ENCODE measurements around the gene TMEM181. TPM values are rescaled to one million over a fixed set of nuclear protein-coding genes. Genes with fewer than 3 reads are reported as not detected.

Gene TMEM181
- total and polyA plus RNA-seq, 2 of the 13 experiments (the other 11 are each of a cell fraction or from before 2014, with no cell fraction given) = 59.1 to 108 TPM

- TF ChIP-seq ARID4A (CRISPR knock-in tag; IDR thresholded peaks at IDR 0.05; ENCODE audit: borderline replicate concordance) (peak; percentile 98), ZNF777 (CRISPR knock-in tag; IDR thresholded peaks at IDR 0.05) (peak; percentile 87), ATRX (CRISPR knock-in tag; IDR thresholded peaks at IDR 0.05; ENCODE audit: borderline replicate concordance) (no peak), PBX3 (CRISPR knock-in tag; IDR thresholded peaks at IDR 0.05; ENCODE audit: borderline replicate concordance) (peak; percentile 92; the same call in 1 of the 2 replicates), HMGXB4 (CRISPR knock-in tag; IDR thresholded peaks at IDR 0.05; ENCODE audit: borderline replicate concordance in 1 of 2, low read depth in 1 of 2) (peak; percentile 47 to 80; a peak in 3 of 4 replicates), ZBTB26 (CRISPR knock-in tag; IDR thresholded peaks at IDR 0.05; ENCODE audit: borderline replicate concordance) (peak; percentile 96), ETS1 (CRISPR knock-in tag; IDR thresholded peaks at IDR 0.05) (peak; percentile 95; the same call in 1 of the 2 replicates), ZNF275 (CRISPR knock-in tag; IDR thresholded peaks at IDR 0.05; ENCODE audit: borderline replicate concordance) (peak; percentile 87; the same call in 1 of the 2 replicates), ZNF607 (CRISPR knock-in tag; IDR thresholded peaks at IDR 0.05; ENCODE audit: borderline replicate concordance) (peak; percentile 98), ZNF580 (CRISPR knock-in tag; IDR thresholded peaks at IDR 0.05; ENCODE audit: borderline replicate concordance, low read depth) (peak; percentile 100), ZFP62 (CRISPR knock-in tag; IDR thresholded peaks at IDR 0.05) (no peak), MIXL1 (CRISPR knock-in tag; IDR thresholded peaks at IDR 0.05) (peak; percentile 89), PRMT3 (CRISPR knock-in tag; IDR thresholded peaks at IDR 0.05; ENCODE audit: borderline replicate concordance, low read depth) (no peak), ZNF737 (CRISPR knock-in tag; IDR thresholded peaks at IDR 0.05; ENCODE audit: borderline replicate concordance) (peak; percentile 95), ZNF562 (CRISPR knock-in tag; IDR thresholded peaks at IDR 0.05; ENCODE audit: borderline replicate concordance) (peak; percentile 24; the same call in 1 of the 2 replicates)
These were observed 23.6 kb upstream of the TMEM181 start (continued) for GRCh38 chr6:158536084-158536890.

All from HepG2 (cell line).